ENCODE results near the gene ZNF609.
"Not testable (repeated sequence)": the region's sequence is repeated elsewhere in the genome, so short reads cannot be mapped to it uniquely, and the experiment has no call there.

ZNF609 gene

GRCh38 chr15:64581408-64581761, 121.0 kb downstream of the ZNF609 start:
- no peak for DNase-seq (ENCODE audit: low read depth)

GRCh38 chr15:64582202-64582601, 121.8 kb downstream of the ZNF609 start:
- DNase-seq (ENCODE audit: low read depth): no peak

- DNase-seq (ENCODE audit: low read depth): no peak
Observed at GRCh38 chr15:64583519-64583918, 123.1 kb downstream of the ZNF609 start.

GRCh38 chr15:64583983-64584382, 123.6 kb downstream of the ZNF609 start:
- DNase-seq (ENCODE audit: low read depth): no peak

- DNase-seq (ENCODE audit: low read depth): no peak
Observed at GRCh38 chr15:64586259-64586870, 126.0 kb downstream of the ZNF609 start.

- no peak for DNase-seq (ENCODE audit: low read depth)
Observed at GRCh38 chr15:64586984-64587383, 126.6 kb downstream of the ZNF609 start.

GRCh38 chr15:64589435-64590084, 129.2 kb downstream of the ZNF609 start:
- no peak for DNase-seq (ENCODE audit: low read depth)

- DNase-seq (ENCODE audit: low read depth): not testable (repeated sequence)
Observed at GRCh38 chr15:64592845-64593244, 132.5 kb downstream of the ZNF609 start.

- DNase-seq (ENCODE audit: low read depth): no peak
Observed at GRCh38 chr15:64596701-64597476, 136.5 kb downstream of the ZNF609 start.

- no peak for DNase-seq (ENCODE audit: low read depth)
Observed at GRCh38 chr15:64597477-64597822, 137.1 kb downstream of the ZNF609 start.

GRCh38 chr15:64599226-64599625, 138.8 kb downstream of the ZNF609 start:
- DNase-seq (ENCODE audit: low read depth): no peak

GRCh38 chr15:64599716-64600115, 139.3 kb downstream of the ZNF609 start:
- no peak for DNase-seq (ENCODE audit: low read depth)

GRCh38 chr15:64600794-64601193, 140.4 kb downstream of the ZNF609 start:
- no peak for DNase-seq (ENCODE audit: low read depth)

- no peak for DNase-seq (ENCODE audit: low read depth)
Observed at GRCh38 chr15:64604319-64604718, 143.9 kb downstream of the ZNF609 start.

- DNase-seq (ENCODE audit: low read depth): not testable (repeated sequence)
Observed at GRCh38 chr15:64607416-64607815, 147.0 kb downstream of the ZNF609 start.

GRCh38 chr15:64610257-64610919, 150.0 kb downstream of the ZNF609 start:
- DNase-seq (ENCODE audit: low read depth): no peak

- no peak for DNase-seq (ENCODE audit: low read depth)
Observed at GRCh38 chr15:64611085-64611725, 150.8 kb downstream of the ZNF609 start.

- no peak for DNase-seq (ENCODE audit: low read depth)
Observed at GRCh38 chr15:64614519-64614918, 154.1 kb downstream of the ZNF609 start.

GRCh38 chr15:64617727-64618126, 157.3 kb downstream of the ZNF609 start:
- DNase-seq (ENCODE audit: low read depth): no peak

GRCh38 chr15:64618138-64618537, 157.8 kb downstream of the ZNF609 start:
- DNase-seq (ENCODE audit: low read depth): no peak

- DNase-seq (ENCODE audit: low read depth): no peak
Observed at GRCh38 chr15:64618540-64618939, 158.2 kb downstream of the ZNF609 start.
